Activated CD4-positive, alpha-beta T cell treated with anti-CD3 and anti-CD28 coated beads, Interleukin-2, amount 50 U/mL, for 16 hours (primary cell): ENCODE measurements around the gene WDR62.
"Not testable (repeated sequence)": the region's sequence is repeated elsewhere in the genome, so short reads cannot be mapped to it uniquely, and the experiment has no call there.

Source experiments
- DNase-seq: peaks from one replicate; pipeline ENCODE4 v3.0.0-alpha.2; 2020

WDR62 gene

DNA sequence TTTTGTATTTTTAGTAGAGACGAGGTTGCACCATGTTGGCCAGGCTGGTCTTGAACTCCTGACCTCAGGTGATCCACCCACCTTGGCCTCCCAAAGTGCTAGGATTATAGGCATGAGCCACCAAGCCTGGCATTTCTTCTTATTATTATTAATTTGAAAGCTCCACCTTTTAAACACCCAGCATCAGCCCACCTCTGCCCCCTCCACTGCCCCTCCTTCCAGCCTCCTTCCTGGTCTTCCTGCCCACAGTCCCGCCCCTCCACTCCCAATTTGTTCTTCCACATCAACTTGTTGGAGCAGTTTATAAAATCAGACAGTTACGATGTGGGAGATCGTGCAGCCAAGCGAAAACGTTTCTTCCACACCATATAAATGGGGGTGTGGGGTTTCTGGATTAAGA lies 14.2 kb upstream of the WDR62 start:
- no peak for DNase-seq

DNA sequence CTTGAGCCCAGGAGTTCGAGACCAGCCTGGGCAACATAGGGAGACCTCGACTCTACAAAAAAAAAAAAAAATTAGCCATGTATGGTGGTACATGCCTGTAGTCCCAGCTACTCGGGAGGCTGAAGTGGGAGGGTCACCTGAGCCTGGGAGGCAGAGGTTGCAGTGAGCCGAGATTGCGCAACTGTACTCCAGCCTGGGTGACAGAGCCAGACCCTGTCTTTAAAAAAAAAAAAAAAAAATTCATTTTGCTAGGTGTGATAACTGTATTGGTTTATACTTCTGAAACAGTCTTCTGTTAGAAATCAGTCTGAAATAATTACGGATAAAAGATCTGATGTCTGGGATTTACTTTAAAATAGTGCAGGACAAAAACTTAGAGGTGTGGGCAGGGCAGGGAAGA lies 13.6 kb upstream of the WDR62 start:
- not testable (repeated sequence) for DNase-seq

DNA sequence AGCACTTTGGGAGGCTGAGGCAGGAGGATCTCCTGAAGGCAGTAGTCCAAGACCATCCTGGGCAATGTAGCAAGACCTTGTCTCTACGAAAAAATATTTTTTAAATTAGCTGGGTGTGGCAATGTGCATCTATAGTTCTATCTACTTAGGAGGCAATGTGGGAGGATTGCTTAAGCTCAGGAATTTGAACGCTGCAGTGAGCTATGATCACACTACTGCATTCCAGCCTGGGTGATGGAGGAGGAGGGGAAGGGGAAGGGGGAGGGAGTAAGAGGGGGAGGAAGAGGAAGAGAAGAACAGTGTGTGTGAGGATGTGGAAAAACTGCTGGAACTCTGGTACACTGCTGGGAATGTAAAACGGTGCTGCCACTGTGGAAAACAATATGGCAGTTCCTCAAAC lies 12.9 kb upstream of the WDR62 start:
- no peak for DNase-seq

DNA sequence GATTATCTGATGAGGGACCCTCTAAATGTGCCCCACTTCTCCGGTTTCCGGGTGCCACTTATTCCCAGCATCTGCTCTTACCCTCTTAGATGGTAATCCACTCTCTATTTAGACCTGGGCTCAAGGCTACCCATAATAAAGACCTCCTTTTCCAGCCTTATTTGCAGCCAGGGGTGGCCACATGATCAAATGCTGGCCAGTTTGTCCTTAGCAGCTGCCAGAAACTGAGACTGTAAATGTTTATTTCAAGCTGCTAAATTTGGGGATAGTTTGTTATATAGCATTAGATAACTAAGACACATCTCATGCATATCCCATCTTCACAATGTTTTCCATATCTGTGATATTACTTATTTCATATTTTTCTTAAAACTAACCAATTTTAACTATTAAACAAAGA lies 10.7 kb upstream of the WDR62 start:
- no peak for DNase-seq

DNA sequence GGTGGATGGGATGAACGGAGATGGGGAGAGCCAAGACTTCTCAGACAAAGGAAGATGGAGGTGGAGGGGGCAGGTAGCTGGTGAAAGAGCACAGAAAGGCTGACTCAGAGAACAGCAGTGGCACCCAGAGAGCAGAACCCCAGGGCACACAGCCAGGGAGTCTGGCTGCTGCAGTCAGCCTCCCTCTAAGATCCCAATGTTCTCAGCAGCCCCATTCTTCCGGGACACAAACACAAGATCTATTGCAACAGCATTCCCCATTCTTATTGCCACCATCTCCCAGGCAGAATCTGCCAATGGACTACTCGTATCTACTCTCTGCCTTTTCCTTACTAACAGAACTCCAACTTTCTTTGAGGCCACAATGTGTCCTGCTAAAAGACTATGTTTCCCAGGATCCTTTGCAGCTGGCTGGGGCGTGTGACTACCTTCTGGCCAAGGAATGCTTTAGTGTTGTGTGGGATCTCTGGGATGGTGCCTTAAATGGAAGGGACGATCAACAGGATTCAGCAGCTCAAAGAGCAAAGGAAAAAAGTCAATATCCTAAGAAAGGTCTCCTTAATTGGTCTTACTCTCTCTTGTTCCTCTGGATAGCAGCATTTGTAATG lies 8.2 kb upstream of the WDR62 start:
- no peak for DNase-seq

DNA sequence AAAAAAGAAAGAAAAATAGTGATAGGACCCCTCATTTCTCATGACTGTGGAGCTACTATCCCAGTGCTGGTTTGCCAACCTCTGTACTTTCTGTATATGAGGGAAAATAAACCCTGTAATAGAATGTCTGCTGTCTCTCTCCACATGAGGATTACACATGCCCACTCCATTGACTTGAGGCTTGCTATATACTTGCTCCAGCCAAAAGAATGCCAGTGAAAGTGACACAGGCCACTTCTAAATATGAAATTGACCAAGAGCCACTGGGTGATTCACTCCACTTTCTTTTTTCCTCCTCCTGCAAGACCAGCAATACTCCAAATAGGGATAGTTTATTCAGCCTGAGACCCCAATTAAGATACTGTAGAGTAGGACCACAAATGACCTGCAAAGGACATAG lies 6.9 kb upstream of the WDR62 start:
- DNase-seq, result no peak

DNA sequence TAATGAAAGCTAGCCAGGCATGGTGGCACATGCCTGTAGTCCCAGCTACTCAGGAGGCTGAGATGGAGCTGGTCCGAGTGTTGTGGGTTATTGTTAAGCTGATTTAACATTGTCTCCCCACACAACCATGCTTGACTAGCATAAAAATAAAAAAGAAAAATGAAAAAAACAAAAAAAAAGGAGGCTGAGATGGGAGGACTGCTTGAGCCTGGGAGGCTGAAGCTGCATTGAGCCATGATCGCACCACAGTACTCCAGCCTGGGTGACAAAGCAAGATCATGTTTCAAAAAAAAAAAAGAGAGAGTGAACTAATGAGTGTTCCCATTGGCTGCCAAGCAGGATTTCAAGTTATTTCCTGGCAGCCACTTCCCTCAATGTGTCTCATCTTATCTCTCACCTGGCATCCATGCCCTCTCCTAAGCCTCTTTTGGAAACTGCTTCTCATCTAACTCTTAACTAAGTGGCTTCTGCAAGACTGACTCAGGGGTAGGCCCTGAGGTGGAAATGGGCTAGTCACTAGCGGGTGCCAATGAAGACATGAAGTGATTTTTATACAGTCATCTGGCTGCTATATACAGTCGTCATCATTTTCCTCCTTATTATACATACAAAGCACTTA lies 5.5 kb upstream of the WDR62 start:
- DNase-seq, result no peak

DNA sequence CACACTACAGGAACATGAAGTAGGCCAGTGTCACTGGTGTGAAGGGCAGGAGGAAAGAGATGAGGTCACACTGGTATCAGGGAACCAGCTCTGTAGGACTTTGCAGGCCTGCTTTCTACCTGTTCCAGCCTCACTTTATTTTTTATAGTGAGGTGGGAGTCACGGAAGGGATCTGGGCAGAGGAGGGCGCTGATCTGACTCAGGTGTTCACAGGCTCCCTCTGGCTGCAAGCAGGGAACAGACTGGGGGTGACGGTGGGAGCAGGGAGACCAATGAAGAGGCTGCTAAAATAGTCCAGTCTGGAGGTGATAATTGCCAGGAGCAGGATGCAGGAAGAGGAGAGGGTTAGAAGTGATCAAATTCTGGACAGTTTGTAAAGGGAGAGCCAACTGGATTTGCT lies 3.5 kb upstream of the WDR62 start:
- DNase-seq, result no peak

DNA sequence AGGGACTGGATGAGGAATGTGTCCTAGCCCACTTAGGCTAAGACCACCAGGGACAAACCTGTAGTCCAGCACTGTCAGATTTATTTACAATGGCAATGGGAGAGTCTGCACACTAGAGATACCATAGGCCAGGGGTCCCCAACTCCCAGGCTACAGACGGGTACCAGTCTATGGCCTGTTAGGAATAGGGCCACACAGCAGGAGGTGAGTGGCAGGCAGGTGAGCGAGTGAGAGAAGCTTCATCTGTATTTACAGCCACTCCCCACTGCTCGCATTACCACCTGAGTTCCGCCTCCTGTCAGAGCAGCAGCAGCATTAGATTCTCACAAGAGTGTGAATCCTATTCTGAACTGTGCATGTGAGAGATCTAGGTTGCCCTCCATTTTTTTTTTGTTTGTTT lies 3.1 kb upstream of the WDR62 start:
- DNase-seq, result no peak

DNA sequence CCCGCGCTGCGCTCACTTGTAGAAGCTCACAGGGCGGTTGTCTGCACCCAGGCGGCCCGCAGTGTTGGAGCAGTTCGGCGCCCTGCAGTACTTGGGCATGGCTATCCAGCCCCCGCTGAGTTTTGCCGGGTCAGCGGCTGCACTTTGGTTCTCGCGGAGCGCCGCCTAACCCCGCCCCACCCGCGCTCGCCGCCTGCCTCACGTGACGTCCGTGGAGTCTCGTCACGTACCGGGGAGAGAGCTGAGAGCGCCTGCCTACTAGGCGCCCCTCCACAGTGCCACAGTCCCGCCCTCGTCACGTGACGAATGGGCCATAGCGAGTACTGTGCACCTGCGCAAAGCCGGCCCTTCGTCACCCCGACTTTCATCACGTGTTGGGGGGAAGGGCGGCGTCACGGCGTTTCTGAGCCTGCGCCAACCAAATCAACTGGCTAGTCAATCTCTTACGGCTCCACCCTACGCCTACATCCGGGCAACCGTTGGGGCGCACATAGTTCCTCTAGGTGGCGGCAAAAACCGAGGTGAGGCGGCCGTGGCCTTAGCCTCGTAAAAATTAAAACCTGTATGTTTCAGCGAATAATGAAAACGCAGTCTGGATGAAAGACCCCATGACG lies 471 bp upstream of the WDR62 start, which contains the start of gene THAP8:
TSS of gene THAP8 (minus strand) at position 167 of the 614 bp plus-strand sequence. CDS start at position 99, 68 bp downstream.
- DNase-seq, result peak; percentile 99

DNA sequence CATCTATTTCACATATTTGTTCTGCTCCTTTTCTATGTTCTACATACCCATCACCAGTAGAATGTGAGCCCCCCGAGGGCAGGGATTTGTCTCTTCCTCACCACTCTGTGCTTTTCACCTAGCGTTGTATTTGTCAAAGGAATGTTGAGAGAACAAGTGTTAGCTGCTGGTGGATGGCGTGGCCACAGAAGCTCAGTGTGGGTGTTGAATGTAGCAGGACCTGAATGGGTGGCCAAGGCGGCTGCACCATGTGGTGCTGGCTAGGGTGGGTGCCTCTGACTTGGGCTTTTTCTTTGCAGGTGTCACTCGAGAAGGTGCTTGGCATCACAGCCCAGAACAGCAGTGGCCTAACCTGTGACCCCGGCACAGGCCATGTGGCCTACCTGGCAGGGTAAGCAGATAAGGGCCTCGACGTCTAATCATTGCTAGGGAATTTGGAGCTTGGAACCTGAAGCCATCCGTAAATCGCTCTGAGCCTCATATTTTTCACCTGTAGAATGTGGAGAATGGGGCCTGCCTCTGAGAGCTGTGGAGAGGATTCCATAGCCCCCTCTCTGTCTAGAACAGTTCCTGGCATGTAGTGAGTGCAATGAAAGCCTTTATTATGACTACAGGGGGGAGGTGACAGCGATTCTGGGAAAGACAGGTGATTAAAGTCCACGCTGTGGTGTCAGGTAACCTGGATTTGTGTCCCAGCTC lies 3.9 kb downstream of the WDR62 start:
- DNase-seq, result no peak

DNA sequence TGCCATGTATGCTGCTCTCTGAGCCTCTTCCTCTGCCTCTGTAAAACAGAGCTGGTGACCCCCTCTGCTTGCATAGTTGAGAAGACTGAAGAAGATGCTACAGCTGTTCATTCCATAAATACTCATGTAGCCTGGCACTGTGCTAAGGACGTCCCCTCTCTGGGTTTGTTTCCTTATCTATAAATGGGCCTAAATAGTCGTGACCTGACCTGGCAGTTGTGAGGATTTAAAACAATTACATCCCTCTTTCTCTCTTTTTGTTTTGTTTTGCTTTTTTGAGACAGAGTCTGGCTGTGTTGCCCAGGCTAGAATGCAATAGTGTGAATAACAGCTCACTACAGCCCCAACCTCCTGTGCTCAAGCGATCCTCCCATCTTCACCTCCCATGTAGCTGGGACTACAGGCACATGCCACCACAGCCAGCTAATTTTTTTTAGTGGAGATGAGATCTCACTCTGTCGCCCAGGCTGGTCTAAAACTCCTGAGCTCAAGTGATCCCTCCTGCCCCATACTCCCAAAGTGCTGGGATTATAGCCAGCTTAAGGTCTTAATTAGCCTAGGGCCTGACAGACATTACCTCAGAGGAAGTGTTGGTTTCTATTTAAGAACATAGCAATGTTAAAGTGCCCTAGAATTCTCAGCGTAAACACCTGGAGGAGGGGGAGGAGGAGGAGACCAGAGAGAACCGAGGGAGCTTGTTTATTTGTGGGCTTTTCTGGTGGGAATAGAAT lies 4.6 kb downstream of the WDR62 start:
- no peak for DNase-seq

DNA sequence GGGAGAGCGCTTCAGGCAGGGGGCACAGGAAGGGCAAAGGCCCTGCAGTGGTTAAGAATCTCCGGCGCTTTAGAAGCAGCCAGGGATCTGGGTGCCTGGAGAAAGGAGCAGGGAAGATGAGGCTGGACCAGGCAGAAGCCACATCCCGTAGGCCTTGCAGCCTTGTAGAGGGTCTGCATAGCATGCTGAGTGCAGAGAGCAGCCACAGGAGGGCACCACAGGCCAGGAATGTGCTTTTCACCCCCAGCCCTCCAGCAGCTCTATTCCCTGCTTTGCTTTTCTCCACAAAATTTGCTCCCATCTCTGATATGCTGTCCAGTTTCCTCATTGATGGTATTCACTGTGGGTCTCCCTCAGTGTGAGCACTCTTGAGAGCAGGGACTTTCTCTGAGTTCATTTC lies 5.7 kb downstream of the WDR62 start:
- no peak for DNase-seq

DNA sequence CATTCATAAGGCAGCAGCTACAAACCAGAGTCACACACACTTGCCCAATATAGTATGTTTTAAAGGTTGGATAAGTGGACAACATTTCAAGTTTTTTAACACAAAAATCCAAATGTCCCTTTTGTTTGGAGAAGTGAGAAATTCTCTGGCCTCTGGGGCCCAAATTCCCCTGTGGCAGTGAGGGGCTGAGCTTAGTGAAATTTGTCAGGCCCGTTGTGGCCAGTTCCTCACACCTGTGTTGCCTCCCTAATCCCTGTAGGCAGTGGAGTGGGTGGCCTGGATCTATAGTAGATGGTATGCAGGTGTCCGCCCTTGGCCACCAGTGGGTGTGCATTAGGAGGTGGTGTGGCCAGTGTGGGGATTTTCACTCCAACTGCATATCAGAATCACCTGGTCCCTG lies 6.7 kb downstream of the WDR62 start:
- DNase-seq, result no peak

DNA sequence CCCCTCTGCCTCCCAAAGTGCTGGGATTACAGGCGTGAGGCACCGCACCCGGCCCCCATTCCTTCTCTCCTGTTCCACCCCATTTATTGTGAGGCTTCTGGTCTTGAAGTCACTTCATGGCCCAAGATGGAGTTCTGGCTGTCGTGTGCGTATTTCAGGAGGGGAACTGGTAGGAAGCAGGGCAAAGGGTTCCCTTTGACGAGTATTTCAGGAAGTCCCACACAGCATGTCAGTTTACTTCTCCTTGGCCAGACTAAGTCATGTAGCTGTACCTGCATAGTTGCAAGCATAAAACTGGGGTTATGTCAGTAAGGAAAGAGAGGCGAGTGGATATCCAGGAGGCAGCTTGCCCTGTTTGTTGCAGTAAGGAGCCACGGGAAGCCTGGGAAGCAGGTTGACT lies 10.1 kb downstream of the WDR62 start:
- no peak for DNase-seq

DNA sequence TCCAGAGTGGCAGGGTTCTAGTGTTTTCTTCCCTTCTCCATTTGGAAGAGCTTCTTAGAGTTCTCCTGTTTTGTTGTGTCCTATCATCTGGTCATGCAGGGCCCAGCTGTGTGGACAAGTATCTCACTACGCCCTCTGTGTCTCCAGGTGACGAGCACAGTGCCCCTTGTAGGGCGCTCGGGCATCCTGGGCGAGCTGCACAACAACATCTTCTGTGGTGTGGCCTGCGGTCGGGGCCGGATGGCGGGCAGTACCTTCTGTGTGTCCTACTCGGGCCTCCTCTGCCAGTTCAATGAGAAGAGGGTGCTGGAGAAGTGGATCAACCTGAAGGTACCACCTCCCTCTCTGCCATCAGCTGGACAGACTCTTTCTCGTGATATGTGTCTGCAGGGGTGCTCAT lies 13.0 kb downstream of the WDR62 start:
- no peak for DNase-seq

DNA sequence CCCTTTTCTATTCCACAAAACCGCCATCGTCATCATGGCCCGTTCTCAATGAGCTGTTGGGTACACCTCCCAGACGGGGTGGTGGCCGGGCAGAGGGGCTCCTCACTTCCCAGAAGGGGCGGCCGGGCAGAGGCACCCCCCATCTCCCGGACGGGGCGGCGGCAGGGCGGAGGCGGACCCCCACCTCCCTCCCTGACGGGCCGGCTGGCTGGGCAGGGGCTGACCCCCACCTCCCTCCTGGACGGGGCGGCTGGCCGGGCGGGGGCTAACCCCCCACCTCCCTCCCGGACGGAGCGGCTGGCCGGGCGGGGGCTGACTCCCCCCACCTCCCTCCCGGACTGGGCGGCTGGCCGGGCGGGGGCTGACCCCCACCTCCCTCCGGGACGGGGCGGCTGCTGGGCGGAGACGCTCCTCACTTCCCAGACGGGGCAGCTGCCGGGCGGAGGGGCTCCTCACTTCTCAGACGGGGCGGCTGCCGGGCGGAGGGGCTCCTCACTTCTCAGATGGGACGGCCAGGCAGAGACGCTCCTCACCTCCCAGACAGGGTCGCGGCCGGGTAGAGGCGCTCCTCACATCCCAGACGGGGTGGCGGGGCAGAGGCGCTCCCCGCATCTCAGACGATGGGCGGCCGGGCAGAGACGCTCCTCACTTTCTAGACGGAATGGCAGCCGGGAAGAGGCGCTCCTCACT lies 14.3 kb downstream of the WDR62 start:
- not testable (repeated sequence) for DNase-seq

DNA sequence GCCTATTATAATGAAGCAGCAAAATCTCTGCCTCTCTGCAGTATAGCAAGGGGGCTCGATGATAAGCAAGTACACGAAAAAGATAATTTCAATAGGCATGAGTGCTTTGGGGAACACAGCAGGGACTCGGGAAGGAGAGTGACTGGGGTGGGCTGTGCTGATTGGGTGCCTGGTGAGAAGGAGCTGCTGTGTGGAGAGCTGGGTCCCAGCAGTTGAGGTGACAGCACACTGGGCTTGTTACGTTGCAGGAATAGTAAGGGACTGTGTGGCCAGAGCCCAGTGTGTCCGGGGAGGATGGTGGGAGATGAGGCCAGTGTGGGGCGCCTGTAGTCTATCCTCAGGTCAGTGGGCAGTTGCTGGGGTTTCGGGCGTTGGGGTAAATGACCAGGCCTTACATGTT lies 17.4 kb downstream of the WDR62 start:
- no peak for DNase-seq

DNA sequence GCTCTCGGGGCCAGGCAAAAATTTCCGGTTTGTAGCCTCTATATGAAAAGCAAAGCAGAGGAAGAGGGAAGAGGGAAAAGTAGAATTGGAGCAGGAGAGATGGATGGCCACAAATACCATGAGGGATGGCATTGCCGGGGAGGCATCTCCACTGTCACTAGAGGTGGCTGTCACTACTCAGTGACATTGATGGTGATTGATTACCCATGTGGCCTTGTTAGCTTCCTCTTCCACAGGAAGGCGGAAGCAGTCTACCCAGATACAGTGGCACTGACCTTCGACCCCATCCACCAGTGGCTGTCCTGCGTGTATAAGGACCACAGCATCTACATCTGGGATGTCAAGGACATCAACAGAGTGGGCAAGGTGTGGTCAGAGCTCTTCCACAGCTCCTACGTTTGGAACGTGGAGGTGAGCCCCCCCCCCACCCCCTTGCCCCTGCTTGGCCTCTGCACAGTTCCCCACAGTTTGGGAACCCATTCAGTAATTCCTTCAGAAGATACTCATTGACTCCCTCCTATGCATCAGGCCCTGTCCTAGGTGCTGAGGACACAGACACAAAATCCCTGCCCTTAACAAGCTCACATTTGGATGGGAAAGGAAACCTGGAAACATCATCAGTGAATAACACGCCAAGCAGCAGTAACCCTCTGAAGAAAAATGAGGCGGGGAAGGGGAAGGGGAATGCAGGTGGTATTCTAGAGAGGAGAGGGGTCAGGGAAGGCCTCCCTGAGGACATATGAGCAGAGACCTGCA lies 18.6 kb downstream of the WDR62 start:
- DNase-seq, result no peak

DNA sequence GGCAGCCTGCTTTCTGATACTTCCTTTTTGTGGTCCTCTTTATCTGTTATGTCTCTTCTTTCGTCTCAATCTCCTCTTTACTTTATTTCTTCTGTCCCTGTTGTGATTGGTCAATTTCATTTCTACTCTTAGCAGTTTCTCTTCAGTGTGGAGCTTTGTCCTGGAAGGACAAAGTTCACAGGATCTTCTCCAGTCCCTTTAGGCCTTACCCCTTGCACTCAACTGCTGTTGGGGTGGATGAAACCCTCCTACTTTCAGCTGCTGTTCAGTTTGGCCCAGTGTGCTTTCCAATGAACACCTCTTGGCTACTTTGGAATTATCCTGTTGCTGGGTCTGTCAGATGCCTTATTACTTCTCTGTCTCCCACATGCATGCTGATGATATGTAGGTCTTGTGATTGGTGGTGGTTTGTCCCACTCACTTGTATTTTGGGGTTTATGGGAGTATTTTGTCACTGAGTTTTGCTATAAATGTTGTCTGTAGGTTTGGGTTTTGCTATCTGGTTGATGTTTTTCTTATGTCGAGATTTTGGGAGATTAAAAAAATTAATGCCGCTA lies 24.8 kb downstream of the WDR62 start:
- no peak for DNase-seq

DNA sequence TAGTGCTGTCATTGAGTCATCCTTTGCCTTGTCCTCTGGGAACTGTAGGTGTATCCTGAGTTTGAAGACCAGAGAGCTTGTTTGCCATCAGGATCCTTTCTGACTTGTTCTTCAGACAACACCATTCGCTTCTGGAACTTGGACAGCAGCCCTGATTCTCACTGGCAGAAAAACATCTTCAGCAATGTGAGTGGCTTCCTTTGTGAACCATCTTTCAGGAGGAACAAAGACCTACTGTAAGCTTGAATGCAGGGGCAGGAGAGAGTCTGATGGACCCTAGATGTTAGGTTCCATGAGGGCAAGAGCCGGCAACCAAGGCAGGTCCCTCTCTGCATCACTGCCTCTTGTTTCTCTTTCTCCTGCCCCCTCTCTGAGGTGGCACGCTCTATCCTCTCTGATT lies 26.7 kb downstream of the WDR62 start:
- DNase-seq, result no peak

DNA sequence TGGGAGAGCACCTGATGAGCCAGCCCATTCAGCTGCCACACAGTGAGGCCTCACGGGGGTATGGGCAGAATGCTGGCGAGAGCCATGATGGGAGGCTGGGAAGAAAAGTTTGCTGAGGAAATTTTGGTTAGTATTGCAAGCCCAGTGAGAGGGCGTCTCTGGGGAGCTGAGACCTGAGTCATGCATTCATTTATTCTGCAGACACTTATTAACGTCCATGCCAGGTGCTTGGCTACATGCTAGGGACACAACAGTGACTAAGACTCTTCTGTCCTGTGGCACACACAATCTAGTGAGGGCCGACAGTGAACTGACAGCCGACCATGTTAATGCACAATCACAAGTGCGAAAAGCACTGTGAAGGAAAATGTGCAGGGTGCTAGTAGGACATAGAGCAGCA lies 27.2 kb downstream of the WDR62 start:
- no peak for DNase-seq
